ENCODE data around the gene CCND2. TPM values are rescaled to one million over a fixed set of nuclear protein-coding genes. Genes with fewer than 3 reads are reported as not detected.

The CCND2 gene
- total RNA-seq, 1 experiment from 2014 or later: 0.09 TPM

DNA sequence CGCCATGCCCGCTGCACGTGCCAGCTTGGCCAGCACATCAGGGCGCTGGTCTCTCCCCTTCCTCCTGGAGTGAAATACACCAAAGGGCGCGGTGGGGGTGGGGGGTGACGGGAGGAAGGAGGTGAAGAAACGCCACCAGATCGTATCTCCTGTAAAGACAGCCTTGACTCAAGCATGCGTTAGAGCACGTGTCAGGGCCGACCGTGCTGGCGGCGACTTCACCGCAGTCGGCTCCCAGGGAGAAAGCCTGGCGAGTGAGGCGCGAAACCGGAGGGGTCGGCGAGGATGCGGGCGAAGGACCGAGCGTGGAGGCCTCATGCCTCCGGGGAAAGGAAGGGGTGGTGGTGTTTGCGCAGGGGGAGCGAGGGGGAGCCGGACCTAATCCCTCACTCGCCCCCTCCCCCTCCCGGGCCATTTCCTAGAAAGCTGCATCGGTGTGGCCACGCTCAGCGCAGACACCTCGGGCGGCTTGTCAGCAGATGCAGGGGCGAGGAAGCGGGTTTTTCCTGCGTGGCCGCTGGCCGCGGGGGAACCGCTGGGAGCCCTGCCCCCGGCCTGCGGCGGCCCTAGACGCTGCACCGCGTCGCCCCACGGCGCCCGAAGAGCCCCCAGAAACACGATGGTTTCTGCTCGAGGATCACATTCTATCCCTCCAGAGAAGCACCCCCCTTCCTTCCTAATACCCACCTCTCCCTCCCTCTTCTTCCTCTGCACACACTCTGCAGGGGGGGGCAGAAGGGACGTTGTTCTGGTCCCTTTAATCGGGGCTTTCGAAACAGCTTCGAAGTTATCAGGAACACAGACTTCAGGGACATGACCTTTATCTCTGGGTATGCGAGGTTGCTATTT, 914 bp upstream of the CCND2 start:
- intact Hi-C loops (cut with micrococcal nuclease; ENCODE audit: unreplicated experiment): loop anchor here (10.0 kb wide), 3 partner anchors 468 to 1198 kb away; partner anchors contain the start of gene TSPAN9
- ChIA-PET POLR2A (ENCODE audit: unreplicated experiment) (no interaction called here), CTCF (interaction anchor here (0.6 kb wide), 1 partner anchor 452 kb away, joined by 3 read pairs; no protein-coding TSS in a partner anchor)
- Histone ChIP-seq H3F3A (ENCODE audit: insufficient read depth, low read depth) (no peaks in the 10 kb centered on the region), H2AFZ (no peak overlapping the region), H3K27ac (no peak overlapping the region), H3K4me3 (no peak overlapping the region), H4K20me1 (ENCODE audit: insufficient read depth) (no peaks in the 10 kb centered on the region), H3K9me3 (ENCODE audit: insufficient read depth, low read depth) (no peaks in the 10 kb centered on the region), H3K9me2 (ENCODE audit: insufficient read depth) (no peaks in the 10 kb centered on the region), H3K4me1 (replicated peaks; ENCODE audit: insufficient read depth) (no peaks in the 10 kb centered on the region), H3K79me2 (ENCODE audit: low read depth) (no peaks in the 10 kb centered on the region), H3K36me3 (ENCODE audit: low read depth) (no peaks in the 10 kb centered on the region), H3K27me3 (ENCODE audit: insufficient read depth, low read depth) (peaks cover 79% of the 10 kb centered on the region), H3K4me2 (no peak overlapping the region)
- no peak for DNase-seq
- TF ChIP-seq, protein P1, sequence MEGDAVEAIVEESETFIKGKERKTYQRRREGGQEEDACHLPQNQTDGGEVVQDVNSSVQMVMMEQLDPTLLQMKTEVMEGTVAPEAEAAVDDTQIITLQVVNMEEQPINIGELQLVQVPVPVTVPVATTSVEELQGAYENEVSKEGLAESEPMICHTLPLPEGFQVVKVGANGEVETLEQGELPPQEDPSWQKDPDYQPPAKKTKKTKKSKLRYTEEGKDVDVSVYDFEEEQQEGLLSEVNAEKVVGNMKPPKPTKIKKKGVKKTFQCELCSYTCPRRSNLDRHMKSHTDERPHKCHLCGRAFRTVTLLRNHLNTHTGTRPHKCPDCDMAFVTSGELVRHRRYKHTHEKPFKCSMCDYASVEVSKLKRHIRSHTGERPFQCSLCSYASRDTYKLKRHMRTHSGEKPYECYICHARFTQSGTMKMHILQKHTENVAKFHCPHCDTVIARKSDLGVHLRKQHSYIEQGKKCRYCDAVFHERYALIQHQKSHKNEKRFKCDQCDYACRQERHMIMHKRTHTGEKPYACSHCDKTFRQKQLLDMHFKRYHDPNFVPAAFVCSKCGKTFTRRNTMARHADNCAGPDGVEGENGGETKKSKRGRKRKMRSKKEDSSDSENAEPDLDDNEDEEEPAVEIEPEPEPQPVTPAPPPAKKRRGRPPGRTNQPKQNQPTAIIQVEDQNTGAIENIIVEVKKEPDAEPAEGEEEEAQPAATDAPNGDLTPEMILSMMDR (conservative IDR thresholded peaks at IDR 0.05): no peak
- TF ChIP-seq EZH2 (IDR thresholded peaks at IDR 0.05; ENCODE audit: low read depth): no peak
- no TSS peak for BruUV-seq (replicated peaks)

DNA sequence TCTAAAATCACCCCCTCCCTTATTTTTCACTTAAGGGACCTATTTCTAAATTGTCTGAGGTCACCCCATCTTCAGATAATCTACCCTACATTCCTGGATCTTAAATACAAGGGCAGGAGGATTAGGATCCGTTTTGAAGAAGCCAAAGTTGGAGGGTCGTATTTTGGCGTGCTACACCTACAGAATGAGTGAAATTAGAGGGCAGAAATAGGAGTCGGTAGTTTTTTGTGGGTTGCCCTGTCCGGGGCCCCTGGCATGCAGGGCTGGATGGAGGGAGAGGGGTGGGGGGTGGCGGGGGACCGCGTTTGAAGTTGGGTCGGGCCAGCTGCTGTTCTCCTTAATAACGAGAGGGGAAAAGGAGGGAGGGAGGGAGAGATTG, 300 bp upstream of the CCND2 start:
- no peak overlapping the region for H2AFZ ChIP-seq
- H3F3A ChIP-seq (ENCODE audit: insufficient read depth, low read depth): no peaks in the 10 kb centered on the region
- TF ChIP-seq, protein P1 (conservative IDR thresholded peaks at IDR 0.05): no peak
- TF ChIP-seq EZH2 (IDR thresholded peaks at IDR 0.05; ENCODE audit: low read depth): no peak
- intact Hi-C loops (cut with micrococcal nuclease; ENCODE audit: unreplicated experiment): loop anchor here (10.0 kb wide), 3 partner anchors 468 to 1198 kb away; partner anchors contain the start of gene TSPAN9
- no peak overlapping the region for H3K4me2 ChIP-seq
- no peaks in the 10 kb centered on the region for H3K79me2 ChIP-seq (ENCODE audit: low read depth)
- H4K20me1 ChIP-seq (ENCODE audit: insufficient read depth): no peaks in the 10 kb centered on the region
- no peaks in the 10 kb centered on the region for H3K4me1 ChIP-seq (replicated peaks; ENCODE audit: insufficient read depth)
- ChIA-PET POLR2A (ENCODE audit: unreplicated experiment) (interaction anchor here (0.6 kb wide), 1 partner anchor 68 kb away, joined by 13 read pairs; no protein-coding TSS in a partner anchor), CTCF (no interaction called here)
- DNase-seq: no peak
- BruUV-seq (replicated peaks): no TSS peak
- H3K9me2 ChIP-seq (ENCODE audit: insufficient read depth): no peaks in the 10 kb centered on the region
- H3K27me3 ChIP-seq (ENCODE audit: insufficient read depth, low read depth): peaks cover 81% of the 10 kb centered on the region
- H3K27ac ChIP-seq: no peak overlapping the region
- H3K4me3 ChIP-seq: no peak overlapping the region
- H3K9me3 ChIP-seq (ENCODE audit: insufficient read depth, low read depth): no peaks in the 10 kb centered on the region
- no peaks in the 10 kb centered on the region for H3K36me3 ChIP-seq (ENCODE audit: low read depth)

DNA sequence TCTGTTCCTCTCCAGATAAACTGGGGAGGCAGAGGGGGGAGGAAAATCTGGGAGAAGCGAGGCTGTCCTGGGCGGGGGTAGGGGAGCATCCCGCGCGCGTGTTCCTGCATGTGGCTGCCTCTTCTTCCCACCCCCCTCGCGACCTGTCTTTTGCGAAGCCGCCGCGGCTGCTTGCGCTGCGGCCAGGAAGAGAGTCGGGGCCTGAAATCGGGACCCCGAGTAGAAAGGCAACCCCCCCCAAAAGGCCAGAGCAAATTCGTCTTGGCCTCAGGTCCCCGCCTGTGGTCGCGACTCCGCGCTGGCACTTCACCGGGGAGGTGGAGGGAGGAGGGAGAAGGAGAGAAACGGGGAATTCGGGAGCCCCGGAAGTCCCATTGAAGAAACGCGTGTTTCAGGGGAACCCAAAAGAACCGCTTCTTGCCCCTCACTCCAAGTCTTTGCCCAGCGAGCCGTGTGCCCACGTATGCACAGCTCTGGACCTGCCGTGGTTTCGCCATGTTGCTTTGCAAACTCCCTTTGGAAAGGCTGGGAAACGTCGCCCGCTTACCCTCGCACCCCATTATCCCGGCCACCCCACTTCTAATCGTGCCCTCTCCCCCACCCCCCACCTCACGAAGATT, 944 bp downstream of the CCND2 start:
- ChIA-PET CTCF (no interaction called here), POLR2A (ENCODE audit: unreplicated experiment) (no interaction called here)
- Histone ChIP-seq H3K27ac (no peak overlapping the region), H3K79me2 (ENCODE audit: low read depth) (no peaks in the 10 kb centered on the region), H3K27me3 (ENCODE audit: insufficient read depth, low read depth) (peaks cover 88% of the 10 kb centered on the region), H3F3A (ENCODE audit: insufficient read depth, low read depth) (no peaks in the 10 kb centered on the region), H3K4me2 (no peak overlapping the region), H3K9me3 (ENCODE audit: insufficient read depth, low read depth) (no peaks in the 10 kb centered on the region), H3K4me1 (replicated peaks; ENCODE audit: insufficient read depth) (no peaks in the 10 kb centered on the region), H2AFZ (no peak overlapping the region), H3K9me2 (ENCODE audit: insufficient read depth) (no peaks in the 10 kb centered on the region), H3K4me3 (no peak overlapping the region), H3K36me3 (ENCODE audit: low read depth) (no peaks in the 10 kb centered on the region), H4K20me1 (ENCODE audit: insufficient read depth) (no peaks in the 10 kb centered on the region)
- no peak for DNase-seq
- no TSS peak for BruUV-seq (replicated peaks)
- no peak for TF ChIP-seq EZH2 (IDR thresholded peaks at IDR 0.05; ENCODE audit: low read depth)
- TF ChIP-seq, protein P1 (conservative IDR thresholded peaks at IDR 0.05): no peak
- intact Hi-C loops (cut with micrococcal nuclease; ENCODE audit: unreplicated experiment): loop anchor here (10.0 kb wide), 3 partner anchors 470 to 1200 kb away; partner anchors contain the start of gene TSPAN9
